Measurements from ENCODE around the gene ABLIM1. TPM values are rescaled to one million over a fixed set of nuclear protein-coding genes. Genes with fewer than 3 reads are reported as not detected.

Gene ABLIM1
- total RNA-seq, 1 experiment from 2014 or later: 34.0 TPM

- intact Hi-C loops (cut with micrococcal nuclease; ENCODE audit: unreplicated experiment): loop anchor here (10.0 kb wide), 1 partner anchor 127 kb away; no protein-coding TSS in a partner anchor
Observed at GRCh38 chr10:114431414-114432135, 226.5 kb downstream of the ABLIM1 start.

GRCh38 chr10:114430688-114431413, 227.2 kb downstream of the ABLIM1 start:
- POLR2A ChIA-PET (ENCODE audit: low non-redundant PET): no interaction called here
- Histone ChIP-seq H3K4me3 (ENCODE audit: low read depth, low read length, poor library complexity, severe bottlenecking) (no peak overlapping the region), H3K27ac (ENCODE audit: low read depth, low read length, poor library complexity, severe bottlenecking) (no peak overlapping the region), H3K27me3 (replicated peaks; ENCODE audit: insufficient read depth, low read depth, low read length, poor library complexity) (no peaks in the 10 kb centered on the region), H3K4me1 (ENCODE audit: insufficient read depth, low read length, poor library complexity, severe bottlenecking) (no peaks in the 10 kb centered on the region), H3K36me3 (ENCODE audit: insufficient read depth, low read length, poor library complexity, severe bottlenecking) (no peaks in the 10 kb centered on the region), H3K9me3 (ENCODE audit: low read depth, low read length, poor library complexity, severe bottlenecking) (no peaks in the 10 kb centered on the region)
- no peak for DNase-seq (ENCODE audit: low spot score)
- no peak for TF ChIP-seq EZH2 (IDR thresholded peaks at IDR 0.05; ENCODE audit: borderline replicate concordance, low read depth, low read length, poor library complexity, severe bottlenecking)
- TF ChIP-seq CTCF (conservative IDR thresholded peaks at IDR 0.05; ENCODE audit: low read depth, low read length): no peak
- CTCF ChIA-PET: no interaction called here
- BruUV-seq (replicated peaks): no TSS peak
- intact Hi-C loops (cut with micrococcal nuclease; ENCODE audit: unreplicated experiment): loop anchor here (10.0 kb wide), 1 partner anchor 126 kb away; no protein-coding TSS in a partner anchor

More at GRCh38 chr10:114431414-114432135, 226.5 kb downstream of the ABLIM1 start:
- Histone ChIP-seq H3K4me1 (ENCODE audit: insufficient read depth, low read length, poor library complexity, severe bottlenecking) (no peaks in the 10 kb centered on the region), H3K36me3 (ENCODE audit: insufficient read depth, low read length, poor library complexity, severe bottlenecking) (no peaks in the 10 kb centered on the region), H3K9me3 (ENCODE audit: low read depth, low read length, poor library complexity, severe bottlenecking) (no peaks in the 10 kb centered on the region), H3K27ac (ENCODE audit: low read depth, low read length, poor library complexity, severe bottlenecking) (no peak overlapping the region), H3K4me3 (ENCODE audit: low read depth, low read length, poor library complexity, severe bottlenecking) (no peak overlapping the region), H3K27me3 (replicated peaks; ENCODE audit: insufficient read depth, low read depth, low read length, poor library complexity) (no peaks in the 10 kb centered on the region)
- ChIA-PET CTCF (no interaction called here), POLR2A (ENCODE audit: low non-redundant PET) (no interaction called here)
- BruUV-seq (replicated peaks): no TSS peak
- no peak for DNase-seq (ENCODE audit: low spot score)
- TF ChIP-seq CTCF (conservative IDR thresholded peaks at IDR 0.05; ENCODE audit: low read depth, low read length) (no peak), EZH2 (IDR thresholded peaks at IDR 0.05; ENCODE audit: borderline replicate concordance, low read depth, low read length, poor library complexity, severe bottlenecking) (no peak)

- POLR2A ChIA-PET (ENCODE audit: low non-redundant PET): no interaction called here
- Histone ChIP-seq H3K27me3 (replicated peaks; ENCODE audit: insufficient read depth, low read depth, low read length, poor library complexity) (no peaks in the 10 kb centered on the region), H3K9me3 (ENCODE audit: low read depth, low read length, poor library complexity, severe bottlenecking) (no peaks in the 10 kb centered on the region), H3K36me3 (ENCODE audit: insufficient read depth, low read length, poor library complexity, severe bottlenecking) (no peaks in the 10 kb centered on the region), H3K4me3 (ENCODE audit: low read depth, low read length, poor library complexity, severe bottlenecking) (no peak overlapping the region), H3K4me1 (ENCODE audit: insufficient read depth, low read length, poor library complexity, severe bottlenecking) (no peaks in the 10 kb centered on the region), H3K27ac (ENCODE audit: low read depth, low read length, poor library complexity, severe bottlenecking) (no peak overlapping the region)
- intact Hi-C loops (cut with micrococcal nuclease; ENCODE audit: unreplicated experiment): loop anchor here (10.0 kb wide), 1 partner anchor 125 kb away; no protein-coding TSS in a partner anchor
- no peak for DNase-seq (ENCODE audit: low spot score)
- no TSS peak for BruUV-seq (replicated peaks)
- TF ChIP-seq CTCF (conservative IDR thresholded peaks at IDR 0.05; ENCODE audit: low read depth, low read length): no peak
- TF ChIP-seq EZH2 (IDR thresholded peaks at IDR 0.05; ENCODE audit: borderline replicate concordance, low read depth, low read length, poor library complexity, severe bottlenecking): no peak
- CTCF ChIA-PET: no interaction called here
Observed at GRCh38 chr10:114429581-114430335, 228.3 kb downstream of the ABLIM1 start.
